ENCODE measurements around the gene PRPF8.
A peak's percentile ranks its signal among the peaks of the same experiment; 100 is the strongest.
"Not testable (repeated sequence)": the region's sequence is repeated elsewhere in the genome, so short reads cannot be mapped to it uniquely, and the experiment has no call there.

PRPF8 gene

GRCh38 chr17:1684378-1685189, at the start of gene PRPF8:
Gene PRPF8 (minus strand): TSS chr17:1684867. CDS start chr17:1684571, 296 bp downstream.
- peak; percentile 87 for DNase-seq

- DNase-seq, result no peak
These were observed 49.1 kb upstream of the PRPF8 start for GRCh38 chr17:1733759-1734158.

DNA sequence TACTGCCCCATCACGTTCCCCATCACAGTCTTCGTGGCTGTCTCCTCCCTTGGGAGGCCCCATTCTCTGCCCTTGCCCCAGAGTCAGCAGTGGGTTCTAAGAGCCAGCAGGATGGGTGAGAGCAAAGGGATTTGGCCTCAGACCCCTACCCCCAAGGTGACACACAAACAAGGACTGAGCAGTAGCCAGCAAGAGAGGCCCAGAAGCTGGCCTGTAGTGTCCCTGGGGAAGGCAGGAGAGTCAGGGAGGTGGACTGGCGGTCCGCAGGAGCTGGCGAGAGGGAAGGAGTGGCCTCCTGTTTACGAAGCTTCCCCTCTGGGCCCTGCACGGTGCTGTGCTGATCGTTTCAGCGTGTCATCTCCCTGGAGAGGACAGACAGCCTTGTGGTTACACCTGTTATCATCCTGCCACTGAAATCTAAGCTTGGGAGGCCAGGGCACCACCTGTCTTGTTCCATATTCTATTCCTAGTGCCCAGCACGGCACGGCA, 48.2 kb upstream of the PRPF8 start:
- no peak for DNase-seq

- DNase-seq, result no peak
These were observed 47.7 kb upstream of the PRPF8 start for GRCh38 chr17:1732241-1732832.

DNA sequence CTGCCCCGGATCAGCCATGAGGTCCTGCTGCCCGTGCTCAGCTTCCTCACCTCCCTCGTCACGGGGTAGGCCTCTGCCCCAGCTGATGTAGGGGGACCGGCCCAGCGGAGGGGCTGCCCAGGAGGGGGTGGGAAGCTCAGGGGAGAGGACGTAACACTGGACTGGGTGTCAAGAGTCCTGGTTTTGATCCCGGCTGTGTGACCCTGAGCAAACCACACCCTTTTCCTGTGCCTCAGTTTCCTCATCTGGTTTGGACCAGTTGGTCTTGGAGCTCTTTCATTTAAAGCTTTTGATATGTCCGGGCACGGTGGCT, 46.5 kb upstream of the PRPF8 start:
- DNase-seq, result no peak

DNA sequence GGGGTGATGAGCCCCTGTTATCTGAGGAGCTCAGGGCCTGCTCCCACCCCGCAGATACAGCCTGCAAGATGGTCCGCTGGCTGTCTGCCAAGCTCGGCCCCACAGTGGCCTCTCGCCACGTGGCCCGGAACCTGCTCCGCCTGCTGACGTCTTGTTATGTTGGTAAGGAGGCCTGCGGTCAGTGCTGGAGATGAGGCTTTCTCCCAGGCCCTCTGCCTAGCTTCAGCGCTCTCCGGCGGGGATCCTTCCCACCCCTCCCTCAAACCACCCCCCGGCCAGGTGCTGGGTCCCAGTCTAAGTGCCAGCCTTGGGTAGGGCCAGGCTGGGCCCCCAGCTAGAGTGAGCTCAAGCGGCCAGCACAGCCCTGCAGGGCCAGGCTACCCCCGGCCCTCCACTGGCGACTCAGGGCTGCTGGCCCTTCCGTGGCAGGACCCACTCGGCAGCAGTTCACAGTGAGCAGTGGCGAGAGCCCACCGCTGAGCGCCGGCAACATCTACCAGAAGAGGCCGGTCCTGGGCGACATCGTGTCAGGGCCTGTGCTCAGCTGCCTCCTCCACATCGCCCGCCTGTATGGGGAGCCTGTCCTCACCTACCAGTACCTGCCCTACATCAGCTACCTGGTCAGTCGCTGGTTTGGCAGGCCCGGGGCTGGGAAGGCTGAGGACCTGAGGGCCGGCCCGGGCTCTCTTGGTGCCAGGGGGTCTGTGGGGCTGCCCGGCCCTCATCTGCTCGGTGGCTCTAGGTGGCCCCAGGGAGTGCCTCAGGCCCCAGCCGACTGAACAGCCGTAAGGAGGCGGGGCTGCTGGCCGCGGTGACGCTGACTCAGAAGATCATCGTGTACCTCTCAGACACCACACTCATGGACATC, 45.9 kb upstream of the PRPF8 start:
- no peak for DNase-seq

DNA sequence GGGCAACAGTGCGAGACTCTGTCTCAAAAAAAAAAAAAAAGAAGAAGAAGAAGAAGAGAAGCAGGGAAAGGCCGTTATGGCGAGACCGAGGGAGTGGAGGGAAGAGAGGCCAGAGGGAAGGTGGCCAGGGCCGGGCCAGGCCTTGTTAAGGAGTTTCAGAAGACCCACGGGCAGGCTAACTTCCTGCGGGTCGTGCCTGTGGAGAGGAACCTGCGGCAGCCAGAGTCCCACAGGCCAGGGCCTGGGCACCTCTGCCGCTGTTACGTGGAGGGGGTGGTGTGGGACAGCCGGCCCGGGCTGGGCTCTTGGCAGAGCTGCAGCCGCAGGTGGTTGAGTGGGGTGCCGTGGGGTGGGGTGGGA, 45.3 kb upstream of the PRPF8 start:
- DNase-seq, result no peak

GRCh38 chr17:1727876-1728630, 43.4 kb upstream of the PRPF8 start:
- no peak for DNase-seq

- DNase-seq, result no peak
These were observed 42.7 kb upstream of the PRPF8 start for GRCh38 chr17:1727258-1727789.

- no peak for DNase-seq
These were observed 42.1 kb upstream of the PRPF8 start for GRCh38 chr17:1726626-1727257.

DNA sequence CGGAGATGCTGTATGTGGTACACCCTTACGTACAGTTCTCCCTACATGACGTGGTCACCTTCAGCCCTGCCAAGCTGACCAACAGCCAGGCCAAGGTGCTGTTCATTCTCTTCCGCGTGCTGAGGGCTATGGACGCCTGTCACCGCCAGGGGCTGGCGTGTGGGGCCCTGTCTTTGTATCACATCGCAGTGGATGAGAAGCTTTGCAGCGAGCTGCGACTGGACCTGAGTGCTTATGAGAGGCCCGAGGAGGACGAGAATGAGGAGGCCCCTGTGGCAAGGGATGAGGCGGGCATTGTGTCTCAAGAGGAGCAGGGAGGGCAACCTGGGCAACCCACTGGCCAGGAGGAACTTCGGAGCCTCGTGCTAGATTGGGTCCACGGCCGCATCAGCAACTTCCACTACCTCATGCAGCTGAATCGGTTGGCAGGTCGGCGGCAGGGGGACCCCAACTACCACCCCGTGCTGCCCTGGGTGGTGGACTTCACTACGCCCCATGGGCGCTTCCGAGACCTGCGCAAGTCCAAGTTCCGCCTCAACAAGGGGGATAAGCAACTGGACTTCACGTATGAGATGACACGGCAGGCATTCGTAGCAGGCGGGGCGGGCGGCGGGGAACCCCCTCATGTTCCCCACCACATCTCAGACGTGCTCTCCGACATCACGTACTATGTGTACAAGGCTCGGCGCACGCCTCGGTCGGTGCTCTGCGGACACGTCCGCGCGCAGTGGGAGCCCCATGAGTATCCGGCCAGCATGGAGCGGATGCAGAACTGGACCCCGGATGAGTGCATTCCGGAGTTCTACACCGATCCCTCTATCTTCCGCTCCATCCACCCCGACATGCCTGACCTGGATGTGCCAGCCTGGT, 41.2 kb upstream of the PRPF8 start:
- no peak for DNase-seq

GRCh38 chr17:1724869-1725641, 40.4 kb upstream of the PRPF8 start:
- no peak for DNase-seq

GRCh38 chr17:1724351-1724868, 39.7 kb upstream of the PRPF8 start, which contains the start of gene WDR81:
Gene WDR81 (plus strand): TSS chr17:1724704. CDS start chr17:1724960, 256 bp downstream.
- DNase-seq, result no peak

DNA sequence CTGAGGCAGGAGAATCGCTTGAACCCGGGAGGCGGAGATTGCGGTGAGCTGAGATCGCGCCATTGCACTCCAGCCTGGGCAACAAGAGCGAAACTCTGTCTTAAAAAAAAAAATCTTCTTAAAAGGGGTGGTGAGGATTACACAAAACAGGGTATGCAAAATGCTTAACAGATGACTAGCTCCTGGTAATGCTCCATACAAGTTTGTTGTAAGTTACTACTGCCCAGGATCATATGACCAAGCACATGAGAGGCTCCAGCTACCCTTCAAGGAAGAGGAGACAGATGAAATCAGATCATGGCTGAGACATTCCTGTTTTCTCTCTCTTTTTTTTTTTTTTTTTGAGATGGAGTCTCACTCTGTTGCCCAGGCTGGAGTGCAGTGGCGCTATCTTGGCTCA, 37.4 kb upstream of the PRPF8 start:
- not testable (repeated sequence) for DNase-seq

DNA sequence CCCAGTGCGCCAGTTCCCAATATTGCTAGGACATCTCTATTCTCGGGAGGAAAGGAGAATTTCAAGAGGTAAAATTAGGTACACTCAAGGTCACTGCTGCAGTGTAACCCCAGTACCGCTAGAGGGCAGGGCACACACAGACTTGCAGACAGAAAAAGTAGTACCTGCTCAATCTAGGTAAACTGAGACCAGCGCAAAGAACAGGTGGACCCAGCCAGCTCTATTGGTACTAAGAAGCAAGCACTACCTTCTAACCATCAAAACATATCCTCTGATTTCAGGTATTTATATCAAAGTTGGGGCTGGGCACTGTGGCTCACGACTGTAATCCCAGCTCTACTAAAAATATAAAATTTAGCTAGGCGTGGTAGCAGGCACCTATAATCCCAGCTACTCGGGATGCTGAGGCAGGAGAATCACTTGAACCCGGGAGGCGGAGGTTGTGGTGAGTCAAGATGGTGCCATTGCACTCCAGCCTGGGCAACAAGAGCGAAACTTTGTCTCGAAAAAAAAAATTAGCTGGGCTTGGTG, 36.3 kb upstream of the PRPF8 start:
- DNase-seq, result no peak

- no peak for DNase-seq
These were observed 33.9 kb upstream of the PRPF8 start for GRCh38 chr17:1718362-1719165.

GRCh38 chr17:1716912-1717695, 32.4 kb upstream of the PRPF8 start:
- DNase-seq, result peak; percentile 80

Data from NCI-H2107 (cell line).